Measurements from ENCODE around the gene GPC3. TPM values are rescaled to one million over a fixed set of nuclear protein-coding genes. Genes with fewer than 3 reads are reported as not detected.

Gene GPC3
- total RNA-seq, 6 experiments from 2014 or later = not detected

DNA sequence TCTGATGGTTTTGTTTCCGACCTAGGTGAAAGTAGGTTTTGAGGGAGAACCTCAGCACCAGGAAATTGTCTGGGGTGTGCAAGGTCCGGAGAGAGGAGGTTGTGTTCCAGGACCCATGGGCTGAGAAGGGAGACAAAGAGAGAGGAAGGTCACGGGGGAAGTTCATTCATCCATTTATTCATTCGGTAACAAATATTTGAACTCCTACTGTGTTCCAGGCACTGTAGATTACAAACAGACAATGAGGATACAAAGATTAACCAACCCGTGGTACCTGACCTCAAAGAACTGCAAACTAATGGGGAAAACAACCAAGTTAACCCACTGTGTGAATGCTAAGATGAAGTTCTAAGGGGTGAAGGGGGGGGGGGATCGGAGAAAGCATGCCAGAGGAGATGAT is 1.8 kb upstream of the GPC3 start:
- H3K36me3 Mint-ChIP-seq (ENCODE audit: low read depth) = no peaks in the 10 kb centered on the region
- no peaks in the 10 kb centered on the region for H3K4me1 Mint-ChIP-seq (ENCODE audit: low read depth)
- no peak for TF ChIP-seq CTCF (IDR thresholded peaks at IDR 0.05)
- no peak overlapping the region for H3K4me3 Mint-ChIP-seq
- no peak overlapping the region for H3K27ac Mint-ChIP-seq
- peaks cover 9% of the 10 kb centered on the region; the same call in 1 of the 2 replicates for H3K9me3 Mint-ChIP-seq
- H3K27me3 Mint-ChIP-seq (ENCODE audit: insufficient read depth) = peaks cover 2% of the 10 kb centered on the region; the same call in 1 of the 2 replicates
- no peak for DNase-seq

DNA sequence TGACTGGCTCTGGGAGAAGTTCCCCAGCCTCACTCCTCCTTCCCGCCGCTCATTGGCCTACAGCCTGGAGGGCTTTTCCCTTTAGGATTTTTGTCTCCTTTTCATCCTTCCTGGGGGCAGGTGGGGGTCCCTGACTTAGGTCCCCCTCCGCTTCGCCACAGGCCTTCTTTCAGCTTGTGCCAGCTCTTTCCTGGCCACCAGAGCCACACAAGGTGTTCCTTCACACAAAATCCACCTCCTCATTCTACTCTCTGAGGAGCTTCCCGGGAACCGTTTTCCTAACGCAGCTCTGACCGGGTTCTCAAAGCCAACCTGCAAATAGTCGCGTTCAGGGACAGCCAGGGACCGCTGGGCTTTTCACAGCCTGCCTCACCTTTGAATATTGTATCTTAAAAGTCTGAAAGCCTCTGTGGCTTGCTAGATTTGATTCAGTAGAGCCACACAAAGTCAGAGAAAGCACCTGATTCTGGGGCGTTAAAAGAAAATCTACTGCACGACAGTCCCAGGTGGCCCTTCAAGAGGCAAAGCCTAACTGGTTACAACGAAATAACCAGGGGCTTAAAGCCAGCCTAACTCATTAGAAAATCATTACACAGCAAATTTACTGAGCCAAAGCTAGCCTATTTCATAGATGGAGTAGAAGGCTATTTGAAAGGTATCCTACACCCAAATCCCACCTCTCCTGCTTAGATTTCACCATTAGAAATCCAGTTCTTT is 731 bp upstream of the GPC3 start:
- H3K4me1 Mint-ChIP-seq (ENCODE audit: low read depth) = no peaks in the 10 kb centered on the region
- peaks cover 2% of the 10 kb centered on the region for H3K27me3 Mint-ChIP-seq (ENCODE audit: insufficient read depth)
- no peak for DNase-seq
- H3K9me3 Mint-ChIP-seq = peaks cover 14% of the 10 kb centered on the region; the same call in 1 of the 2 replicates
- TF ChIP-seq CTCF (IDR thresholded peaks at IDR 0.05) = no peak
- no peak overlapping the region for H3K27ac Mint-ChIP-seq
- no peak overlapping the region for H3K4me3 Mint-ChIP-seq
- H3K36me3 Mint-ChIP-seq (ENCODE audit: low read depth) = no peaks in the 10 kb centered on the region

GRCh38 chrX:133984857-133985163 is 584 bp downstream of the GPC3 start:
- no peak for DNase-seq
- no peak for TF ChIP-seq CTCF (IDR thresholded peaks at IDR 0.05)
- H3K27me3 Mint-ChIP-seq (ENCODE audit: insufficient read depth) = peaks cover 2% of the 10 kb centered on the region
- H3K4me3 Mint-ChIP-seq = no peak overlapping the region
- peaks cover 14% of the 10 kb centered on the region; the same call in 1 of the 2 replicates for H3K9me3 Mint-ChIP-seq
- H3K36me3 Mint-ChIP-seq (ENCODE audit: low read depth) = no peaks in the 10 kb centered on the region
- H3K4me1 Mint-ChIP-seq (ENCODE audit: low read depth) = no peaks in the 10 kb centered on the region
- H3K27ac Mint-ChIP-seq = no peak overlapping the region

DNA sequence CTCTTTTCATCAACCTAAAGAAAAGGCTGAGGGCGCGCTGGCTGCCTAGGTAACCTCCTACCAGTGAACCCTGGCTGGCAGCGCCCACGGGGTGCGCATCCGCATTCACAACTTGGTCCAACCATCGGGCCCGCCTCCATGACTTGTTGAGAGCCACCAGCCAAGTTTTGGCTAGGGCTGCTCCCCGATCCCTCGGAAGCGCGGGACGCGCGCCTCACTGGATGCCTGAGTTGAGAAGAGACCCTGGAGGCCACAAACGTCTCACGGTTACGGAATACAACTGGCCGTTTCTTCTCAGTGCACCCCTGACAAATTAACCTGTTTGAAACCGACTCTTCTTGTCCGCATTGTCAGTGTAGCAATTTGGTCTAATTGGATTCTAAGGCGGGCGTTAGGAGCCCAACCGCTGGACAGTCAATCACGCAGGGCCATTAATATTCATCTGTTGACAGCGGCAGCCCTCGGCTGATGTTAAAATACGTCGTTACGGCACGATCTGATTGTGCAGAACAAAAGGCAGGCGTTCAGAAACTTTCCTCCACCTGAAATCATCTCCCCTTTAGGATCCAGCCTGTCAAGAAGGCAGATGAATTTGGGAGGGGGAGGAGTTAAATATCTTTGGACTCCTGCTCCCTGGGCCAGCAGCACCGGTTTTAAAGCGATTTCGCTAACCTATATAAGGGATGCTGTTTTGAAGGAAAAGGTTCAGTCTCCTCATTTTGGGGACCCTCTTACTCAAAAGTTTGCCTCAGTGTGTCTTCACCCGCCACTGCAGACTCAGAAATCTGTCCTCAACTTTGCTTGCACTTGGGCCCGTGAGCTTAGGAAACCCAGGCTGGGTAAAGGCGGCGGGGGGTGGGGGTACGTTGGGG is 1.2 kb downstream of the GPC3 start:
- no peaks in the 10 kb centered on the region for H3K4me1 Mint-ChIP-seq (ENCODE audit: low read depth)
- H3K36me3 Mint-ChIP-seq (ENCODE audit: low read depth) = no peaks in the 10 kb centered on the region
- peaks cover 2% of the 10 kb centered on the region for H3K27me3 Mint-ChIP-seq (ENCODE audit: insufficient read depth)
- DNase-seq = no peak
- no peak overlapping the region for H3K4me3 Mint-ChIP-seq
- no peak overlapping the region for H3K27ac Mint-ChIP-seq
- H3K9me3 Mint-ChIP-seq = peaks cover 14% of the 10 kb centered on the region; the same call in 1 of the 2 replicates
- no peak for TF ChIP-seq CTCF (IDR thresholded peaks at IDR 0.05)

GRCh38 chrX:133983256-133983973 is 2.0 kb downstream of the GPC3 start:
- H3K4me3 Mint-ChIP-seq = no peak overlapping the region
- DNase-seq = no peak
- H3K9me3 Mint-ChIP-seq = peaks cover 14% of the 10 kb centered on the region; the same call in 1 of the 2 replicates
- no peak overlapping the region for H3K27ac Mint-ChIP-seq
- H3K36me3 Mint-ChIP-seq (ENCODE audit: low read depth) = no peaks in the 10 kb centered on the region
- TF ChIP-seq CTCF (IDR thresholded peaks at IDR 0.05) = no peak
- peaks cover 2% of the 10 kb centered on the region for H3K27me3 Mint-ChIP-seq (ENCODE audit: insufficient read depth)
- no peaks in the 10 kb centered on the region for H3K4me1 Mint-ChIP-seq (ENCODE audit: low read depth)
